ENCODE measurements around the gene DHRS11.
A peak's percentile ranks its signal among the peaks of the same experiment; 100 is the strongest.

DHRS11 gene

GRCh38 chr17:36545465-36546417 is 45.9 kb upstream of the DHRS11 start:
- peak; percentile 97 for DNase-seq
- Mint-ChIP-seq H3K36me3 (ENCODE audit: low read depth) (peaks cover 17% of the 10 kb centered on the region), H3K27ac (peak overlapping the region; percentile 99), H3K9me3 (no peaks in the 10 kb centered on the region), H3K27me3 (ENCODE audit: low read depth, poor library complexity) (no peaks in the 10 kb centered on the region), H3K4me3 (peak overlapping the region; percentile 94), H3K4me1 (peaks cover 29% of the 10 kb centered on the region)
- no peak for TF ChIP-seq CTCF (IDR thresholded peaks at IDR 0.05)

- no peaks in the 10 kb centered on the region for H3K9me3 Mint-ChIP-seq
- H3K27ac Mint-ChIP-seq: peak overlapping the region; percentile 99
- no peaks in the 10 kb centered on the region for H3K27me3 Mint-ChIP-seq (ENCODE audit: low read depth, poor library complexity)
- peaks cover 19% of the 10 kb centered on the region for H3K36me3 Mint-ChIP-seq (ENCODE audit: low read depth)
- no peak for DNase-seq
- peak overlapping the region; percentile 94 for H3K4me3 Mint-ChIP-seq
- peaks cover 29% of the 10 kb centered on the region for H3K4me1 Mint-ChIP-seq
- TF ChIP-seq CTCF (IDR thresholded peaks at IDR 0.05): no peak
Measured at GRCh38 chr17:36546418-36547093, 45.1 kb upstream of the DHRS11 start.

GRCh38 chr17:36547776-36548175 is 43.9 kb upstream of the DHRS11 start:
- Mint-ChIP-seq H3K4me3 (peak overlapping the region; percentile 94), H3K27ac (peak overlapping the region; percentile 18), H3K4me1 (peaks cover 29% of the 10 kb centered on the region), H3K27me3 (ENCODE audit: low read depth, poor library complexity) (no peaks in the 10 kb centered on the region), H3K36me3 (ENCODE audit: low read depth) (peaks cover 19% of the 10 kb centered on the region), H3K9me3 (no peaks in the 10 kb centered on the region)
- TF ChIP-seq CTCF (IDR thresholded peaks at IDR 0.05): no peak
- DNase-seq: no peak

GRCh38 chr17:36550491-36551417 is 40.9 kb upstream of the DHRS11 start:
- Mint-ChIP-seq H3K9me3 (no peaks in the 10 kb centered on the region), H3K27ac (peak overlapping the region; percentile 16), H3K27me3 (ENCODE audit: low read depth, poor library complexity) (no peaks in the 10 kb centered on the region), H3K36me3 (ENCODE audit: low read depth) (peaks cover 28% of the 10 kb centered on the region), H3K4me1 (peaks cover 20% of the 10 kb centered on the region), H3K4me3 (no peak overlapping the region)
- TF ChIP-seq CTCF (IDR thresholded peaks at IDR 0.05): no peak
- DNase-seq: no peak

- no peak overlapping the region for H3K4me3 Mint-ChIP-seq
- H3K4me1 Mint-ChIP-seq: peaks cover 7% of the 10 kb centered on the region
- H3K27me3 Mint-ChIP-seq (ENCODE audit: low read depth, poor library complexity): no peaks in the 10 kb centered on the region
- H3K36me3 Mint-ChIP-seq (ENCODE audit: low read depth): peaks cover 45% of the 10 kb centered on the region
- peak overlapping the region; percentile 64 for H3K27ac Mint-ChIP-seq
- TF ChIP-seq CTCF (IDR thresholded peaks at IDR 0.05): no peak
- DNase-seq: no peak
- H3K9me3 Mint-ChIP-seq: no peaks in the 10 kb centered on the region
Measured at GRCh38 chr17:36553459-36553858, 38.2 kb upstream of the DHRS11 start.
